HFF-Myc (cell line): Measurements from ENCODE around the gene ARMCX5.

Source experiments
- DNase-seq: peaks from one replicate; pipeline ENCODE4 v3.0.0-alpha.2; 2011; ENCODE audit warnings: low read depth; ENCODE audit errors: extremely low read depth
- H3K4me3 ChIP-seq: replicated peaks from 2 replicates; pipeline ENCODE4 v1.5.1; 2011; ENCODE audit warnings: low read depth, mild to moderate bottlenecking, control low read depth, low read length
- TF ChIP-seq, protein P1 (sequence below): IDR thresholded peaks from 2 replicates; pipeline ENCODE4 v1.5.1; 2012; ENCODE audit warnings: mild to moderate bottlenecking, low read depth, low read length, control low read depth; ENCODE audit errors: missing control alignments

ARMCX5 gene

DNA sequence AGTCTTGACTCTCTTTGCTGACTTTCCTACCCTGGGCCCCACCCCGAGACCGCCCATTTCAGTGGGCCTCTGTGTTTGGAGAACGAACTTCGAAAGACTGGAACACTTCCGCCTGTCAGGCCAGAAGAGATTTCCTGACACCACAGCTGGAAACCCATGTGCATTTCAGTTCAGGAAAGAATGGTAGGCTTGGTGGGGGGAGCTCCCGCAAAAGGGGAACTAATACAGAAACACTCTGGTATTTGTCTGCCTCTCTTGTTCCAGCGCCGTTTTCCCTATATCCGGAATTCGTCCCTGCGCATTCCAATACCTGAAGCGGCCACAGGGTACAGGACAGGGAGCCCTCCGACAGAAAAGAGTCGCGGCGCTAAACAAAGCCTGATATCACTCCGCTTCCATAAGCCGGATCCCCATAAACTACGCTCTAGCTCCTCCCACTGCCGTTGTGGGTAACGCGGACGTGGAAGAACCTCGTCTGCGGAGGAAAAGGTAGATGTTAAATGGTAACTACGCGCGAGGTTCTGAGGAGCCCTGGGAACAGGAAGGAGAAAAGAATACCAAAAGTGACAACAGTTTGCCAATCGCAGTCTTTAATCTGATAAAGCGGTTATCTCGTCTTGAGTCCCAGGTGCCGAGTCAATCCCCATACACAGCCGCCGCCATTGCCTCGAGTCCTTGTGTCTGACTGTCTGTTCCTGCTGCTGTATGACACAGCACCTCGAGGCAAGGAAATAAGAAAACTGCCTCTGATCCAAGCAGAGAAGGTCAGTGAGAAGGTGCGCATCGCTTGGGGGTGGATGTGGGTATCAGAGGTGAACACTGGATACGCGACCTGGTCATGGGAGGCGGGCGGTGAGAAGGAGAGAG, at the start of gene ARMCX5:
ARMCX5 (plus strand) TSS at position 432 of the 867 bp plus-strand sequence. CDS start 2,627 bp downstream, outside the sequence.
- TF ChIP-seq, protein P1, sequence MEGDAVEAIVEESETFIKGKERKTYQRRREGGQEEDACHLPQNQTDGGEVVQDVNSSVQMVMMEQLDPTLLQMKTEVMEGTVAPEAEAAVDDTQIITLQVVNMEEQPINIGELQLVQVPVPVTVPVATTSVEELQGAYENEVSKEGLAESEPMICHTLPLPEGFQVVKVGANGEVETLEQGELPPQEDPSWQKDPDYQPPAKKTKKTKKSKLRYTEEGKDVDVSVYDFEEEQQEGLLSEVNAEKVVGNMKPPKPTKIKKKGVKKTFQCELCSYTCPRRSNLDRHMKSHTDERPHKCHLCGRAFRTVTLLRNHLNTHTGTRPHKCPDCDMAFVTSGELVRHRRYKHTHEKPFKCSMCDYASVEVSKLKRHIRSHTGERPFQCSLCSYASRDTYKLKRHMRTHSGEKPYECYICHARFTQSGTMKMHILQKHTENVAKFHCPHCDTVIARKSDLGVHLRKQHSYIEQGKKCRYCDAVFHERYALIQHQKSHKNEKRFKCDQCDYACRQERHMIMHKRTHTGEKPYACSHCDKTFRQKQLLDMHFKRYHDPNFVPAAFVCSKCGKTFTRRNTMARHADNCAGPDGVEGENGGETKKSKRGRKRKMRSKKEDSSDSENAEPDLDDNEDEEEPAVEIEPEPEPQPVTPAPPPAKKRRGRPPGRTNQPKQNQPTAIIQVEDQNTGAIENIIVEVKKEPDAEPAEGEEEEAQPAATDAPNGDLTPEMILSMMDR, result no peak
- peak; percentile 56 for DNase-seq
- H3K4me3 ChIP-seq, result peak within 1 kb of the TSS; percentile 73

DNA sequence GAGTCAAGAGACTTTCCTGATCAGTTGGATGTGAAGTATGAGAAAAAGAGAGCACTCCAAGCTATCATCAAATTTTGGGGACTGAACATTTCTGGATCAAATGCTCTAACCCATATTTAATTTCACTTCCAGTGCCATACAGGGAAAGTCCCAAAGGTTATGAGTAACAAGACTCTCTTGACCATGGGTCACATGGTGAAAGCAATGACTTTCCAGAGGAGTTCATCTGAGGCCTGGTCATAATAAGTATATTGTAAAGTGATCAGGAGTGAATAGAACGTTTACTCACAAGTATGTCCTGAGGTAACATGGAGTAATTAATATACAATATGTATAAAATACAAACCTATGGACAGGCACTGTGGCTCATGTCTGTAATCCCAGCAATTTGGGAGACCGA, 40.7 kb upstream of the ARMCX5 start:
- TF ChIP-seq, protein P1, result no peak
- DNase-seq, result no peak
- H3K4me3 ChIP-seq, result no peak overlapping the region

DNA sequence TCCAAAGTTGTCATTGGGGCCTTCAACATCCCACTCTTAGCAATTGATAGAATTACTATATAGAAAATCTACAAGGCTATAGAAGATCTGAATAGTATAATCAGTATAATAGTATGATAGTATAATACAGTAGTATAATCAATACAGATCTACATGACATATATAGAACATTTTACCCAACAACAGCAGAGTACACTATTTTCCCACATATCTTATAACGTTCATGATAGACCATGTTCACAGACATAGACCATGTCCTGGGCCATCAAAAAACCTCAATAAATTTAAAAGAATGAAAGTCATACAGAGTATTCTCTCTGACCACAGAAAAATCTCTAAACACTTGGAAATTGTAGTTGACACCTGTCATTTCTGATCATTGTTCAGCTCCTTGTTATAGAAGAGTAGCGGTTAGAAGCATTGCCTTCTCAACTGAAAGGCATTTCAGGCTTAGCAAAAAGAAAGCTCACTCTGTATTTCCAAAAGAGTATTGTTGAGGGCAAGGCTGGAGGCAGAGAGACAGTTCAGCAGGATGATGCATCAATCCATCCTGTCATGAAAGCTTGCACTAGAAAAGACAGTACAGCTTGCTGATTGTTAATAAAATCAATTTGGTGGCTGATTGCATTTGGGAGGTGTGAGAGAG, 38.8 kb upstream of the ARMCX5 start:
- TF ChIP-seq, protein P1, result no peak
- H3K4me3 ChIP-seq, result no peak overlapping the region
- DNase-seq, result no peak

DNA sequence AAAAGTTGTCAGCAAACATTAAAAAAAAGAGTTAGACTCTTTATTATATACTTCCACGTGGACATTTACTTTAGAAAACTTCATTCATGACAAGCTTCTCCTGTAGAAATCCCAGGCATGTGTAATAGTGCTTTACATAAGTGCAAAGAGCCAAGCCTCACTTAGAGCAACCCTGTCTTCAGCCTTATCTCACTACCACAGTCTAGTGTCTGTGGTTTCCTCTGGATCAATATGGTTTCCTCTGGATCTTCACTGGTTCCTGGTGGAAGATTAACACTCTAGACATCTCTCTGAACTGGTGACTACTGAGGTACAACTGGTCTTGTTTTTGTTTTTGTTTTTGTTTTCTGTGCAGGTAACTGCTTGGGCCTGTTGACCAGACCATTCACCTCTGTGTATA, 18.4 kb upstream of the ARMCX5 start:
- no peak overlapping the region for H3K4me3 ChIP-seq
- no peak for DNase-seq
- TF ChIP-seq, protein P1, result no peak

DNA sequence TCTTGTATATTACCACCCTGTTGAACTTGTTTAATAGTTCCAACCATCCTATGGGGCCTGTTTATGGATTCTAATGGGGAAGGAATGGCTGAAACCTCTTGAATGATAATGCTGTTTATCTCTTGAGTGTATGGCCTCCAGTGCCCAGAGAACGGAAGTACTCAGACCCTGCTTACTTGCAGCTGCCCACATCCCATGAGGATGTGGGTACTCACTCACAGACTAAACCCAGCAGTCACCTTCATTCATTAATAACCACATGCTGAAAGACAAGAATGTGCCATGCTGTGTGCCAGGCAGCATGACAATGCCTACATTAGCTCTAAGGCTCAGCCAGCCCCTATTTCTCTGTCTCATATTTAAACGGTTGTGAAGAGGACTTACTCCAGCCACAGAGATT, 5.9 kb upstream of the ARMCX5 start:
- no peak overlapping the region for H3K4me3 ChIP-seq
- no peak for DNase-seq
- TF ChIP-seq, protein P1, result no peak

DNA sequence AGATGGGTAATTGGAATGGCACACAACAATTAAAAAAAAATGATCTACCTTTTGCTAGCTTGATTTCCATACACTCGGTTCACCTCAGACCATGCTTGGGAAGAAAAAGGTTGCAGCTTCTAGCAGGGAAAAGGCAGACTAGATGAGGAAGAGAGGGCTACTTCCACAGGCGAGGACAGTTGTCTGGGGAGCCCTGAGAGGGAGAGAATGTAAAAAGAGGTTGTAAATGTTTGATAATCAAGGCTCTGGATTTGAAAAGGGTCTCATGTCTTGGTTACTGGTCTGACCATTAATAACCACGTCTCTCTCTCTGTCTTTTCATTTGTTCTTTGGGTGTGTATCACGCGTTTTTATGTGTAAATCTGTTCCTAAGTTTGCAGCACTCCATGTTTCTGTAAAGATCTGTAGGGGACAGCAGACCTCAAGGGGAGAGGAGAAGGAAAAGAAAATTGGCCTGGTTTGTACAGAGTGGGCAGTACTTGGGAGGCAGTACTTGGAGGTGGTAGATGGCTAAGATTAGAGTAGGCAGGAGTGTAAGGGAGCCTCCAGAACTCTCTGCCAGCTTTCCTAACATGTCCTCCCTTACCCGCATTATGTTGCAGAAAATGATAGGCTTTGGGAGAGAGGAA, 750 bp downstream of the ARMCX5 start:
- H3K4me3 ChIP-seq, result peak overlapping the region; percentile 73
- TF ChIP-seq, protein P1, result no peak
- no peak for DNase-seq
